ENCODE results near the gene C18orf32. TPM values are rescaled to one million over a fixed set of nuclear protein-coding genes. Genes with fewer than 3 reads are reported as not detected.

The C18orf32 gene
- total and polyA plus RNA-seq, 2 donors (not counting 3 experiments of a cell fraction or from before 2014, with no cell fraction given) = 20.4 to 27.4 TPM

DNA sequence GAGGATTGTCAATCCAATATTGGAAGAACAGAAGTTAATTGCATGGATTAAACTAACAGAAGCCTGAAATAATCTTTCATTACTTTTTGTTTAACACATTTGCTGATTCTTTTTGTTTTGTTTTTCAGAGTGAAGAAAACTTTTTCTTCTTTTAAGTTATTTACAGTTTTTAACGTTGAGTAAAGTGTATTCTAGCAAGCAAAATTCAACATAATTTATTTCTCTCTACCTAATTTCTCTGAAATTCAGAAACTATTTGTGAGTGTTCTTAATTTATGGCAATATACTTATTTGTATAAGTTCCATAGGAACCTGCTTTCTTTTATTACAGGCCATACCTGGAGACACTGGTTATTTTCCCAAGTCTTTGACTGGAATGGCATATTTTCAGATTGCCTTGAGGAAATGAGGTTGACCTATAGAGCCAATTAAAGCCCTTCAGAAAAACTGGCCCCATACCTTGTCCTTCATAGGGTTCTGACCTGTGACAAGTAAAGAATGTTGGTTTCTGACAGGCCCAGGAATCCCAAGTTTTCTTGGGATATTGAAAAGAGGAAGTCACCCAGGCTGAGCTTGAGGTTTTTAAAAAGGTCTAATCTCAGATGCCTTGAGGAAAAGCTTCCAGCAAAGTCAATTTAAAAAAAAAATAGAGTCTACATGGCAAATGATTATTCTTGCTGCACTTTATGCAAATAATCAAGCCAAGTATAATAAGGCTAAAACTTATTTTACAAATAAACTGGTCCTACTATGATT is 48.0 kb upstream of the C18orf32 start:
- BruUV-seq (replicated peaks) = no TSS peak
- dilution Hi-C loops (cut with MboI; ENCODE audit: extremely low pct_ligation_motif_present, low sequenced_read_pairs) (no loop called here), intact Hi-C loops (cut with micrococcal nuclease) (no loop called here)
- H3K4me2 ChIP-seq (ENCODE audit: insufficient read depth, low read length) = no peak overlapping the region
- H3K4me3 ChIP-seq (replicated peaks in 1 of 3; ENCODE audit: insufficient read depth in 1 of 3, low read depth in 1 of 3, low read length in 3 of 3) = no peak overlapping the region
- H3K4me1 ChIP-seq (ENCODE audit: control insufficient read depth, extremely low read depth, insufficient read depth, low read length) = no peaks in the 10 kb centered on the region
- no peaks in the 10 kb centered on the region for H3K36me3 ChIP-seq (ENCODE audit: control insufficient read depth in 2 of 2, extremely low read depth in 1 of 2, insufficient read depth in 2 of 2, low read length in 2 of 2)
- H4K20me1 ChIP-seq (replicated peaks; ENCODE audit: control insufficient read depth, extremely low read depth, insufficient read depth, low read length) = no peaks in the 10 kb centered on the region
- TF ChIP-seq POLR2AphosphoS5 (IDR thresholded peaks at IDR 0.05; ENCODE audit: insufficient read depth, low read depth, low read length) = no peak
- TF ChIP-seq GATA2 (IDR thresholded peaks at IDR 0.05; ENCODE audit: insufficient read depth, insufficient read length, low read depth, low read length) = no peak
- no peak for TF ChIP-seq POLR2A (IDR thresholded peaks at IDR 0.05; ENCODE audit: low read depth, low read length)
- TF ChIP-seq JUN (IDR thresholded peaks at IDR 0.05; ENCODE audit: borderline replicate concordance, insufficient read depth, insufficient read length, low read depth) = no peak
- TF ChIP-seq EZH2 (IDR thresholded peaks at IDR 0.05; ENCODE audit: borderline replicate concordance, low read depth, low read length, severe bottlenecking) = no peak
- FAIRE-seq = no peak
- H3K27ac ChIP-seq (ENCODE audit: insufficient read depth, low read depth, low read length) = no peak overlapping the region
- H3K9ac ChIP-seq (replicated peaks; ENCODE audit: extremely low read depth, insufficient read depth, low read length) = no peak overlapping the region
- no peak overlapping the region for H2AFZ ChIP-seq (ENCODE audit: low read depth, low read length)
- peaks cover 0 to 2% of the 10 kb centered on the region in 2 experiments for H3K27me3 ChIP-seq (ENCODE audit: control insufficient read depth in 2 of 2, insufficient read depth in 2 of 2, low read length in 2 of 2)
- DNase-seq (ENCODE audit: low read depth, low spot score) = no peak
- ChIA-PET POLR2A (no interaction called here), CTCF (interaction anchor here (1.1 to 1.9 kb wide), 2 partner anchors 24 to 25 kb away, joined by 3 to 7 read pairs; no protein-coding TSS in a partner anchor)
- H3K9me3 ChIP-seq (replicated peaks; ENCODE audit: control insufficient read depth, insufficient read depth, low read length) = no peaks in the 10 kb centered on the region
- no peaks in the 10 kb centered on the region for H3K79me2 ChIP-seq (ENCODE audit: control insufficient read depth, insufficient read depth, low read length)
- H3K9me1 ChIP-seq (replicated peaks; ENCODE audit: control insufficient read depth, extremely low read depth, insufficient read depth, low read length) = no peaks in the 10 kb centered on the region

GRCh38 chr18:49531678-49532153 is 44.7 kb upstream of the C18orf32 start:
- ChIA-PET CTCF (interaction anchor here (1.3 to 2.3 kb wide), 2 partner anchors 21 to 327 kb away, joined by 5 to 8 read pairs; no protein-coding TSS in a partner anchor), POLR2A (no interaction called here)
- H3K4me2 ChIP-seq (ENCODE audit: insufficient read depth, low read length) = no peak overlapping the region
- FAIRE-seq (no peak), DNase-seq (ENCODE audit: low read depth, low spot score) (no peak)
- no peaks in the 10 kb centered on the region for H3K9me1 ChIP-seq (replicated peaks; ENCODE audit: control insufficient read depth, extremely low read depth, insufficient read depth, low read length)
- H3K27ac ChIP-seq (ENCODE audit: insufficient read depth, low read depth, low read length) = no peak overlapping the region
- intact Hi-C loops (cut with micrococcal nuclease) = no loop called here
- peaks cover 0 to 3% of the 10 kb centered on the region in 2 experiments for H3K27me3 ChIP-seq (ENCODE audit: control insufficient read depth in 2 of 2, insufficient read depth in 2 of 2, low read length in 2 of 2)
- H2AFZ ChIP-seq (ENCODE audit: low read depth, low read length) = no peak overlapping the region
- no peaks in the 10 kb centered on the region for H3K4me1 ChIP-seq (ENCODE audit: control insufficient read depth, extremely low read depth, insufficient read depth, low read length)
- H3K36me3 ChIP-seq (ENCODE audit: control insufficient read depth in 2 of 2, extremely low read depth in 1 of 2, insufficient read depth in 2 of 2, low read length in 2 of 2) = no peaks in the 10 kb centered on the region
- H3K79me2 ChIP-seq (ENCODE audit: control insufficient read depth, insufficient read depth, low read length) = no peaks in the 10 kb centered on the region
- TF ChIP-seq CTCF (IDR thresholded peaks at IDR 0.05; ENCODE audit: extremely low read depth in 1 of 2, insufficient read depth in 1 of 2, low read depth in 1 of 2, low read length in 2 of 2) (no peak), POLR2AphosphoS5 (IDR thresholded peaks at IDR 0.05; ENCODE audit: insufficient read depth, low read depth, low read length) (no peak), EZH2 (IDR thresholded peaks at IDR 0.05; ENCODE audit: borderline replicate concordance, low read depth, low read length, severe bottlenecking) (no peak), JUN (IDR thresholded peaks at IDR 0.05; ENCODE audit: borderline replicate concordance, insufficient read depth, insufficient read length, low read depth) (no peak), MAX (IDR thresholded peaks at IDR 0.05; ENCODE audit: insufficient read depth, insufficient read length) (no peak), FOS (IDR thresholded peaks at IDR 0.05; ENCODE audit: borderline replicate concordance, insufficient read depth, low read length) (no peak), MYC (IDR thresholded peaks at IDR 0.05; ENCODE audit: low read depth, low read length) (no peak), GATA2 (IDR thresholded peaks at IDR 0.05; ENCODE audit: insufficient read depth, insufficient read length, low read depth, low read length) (no peak)
- H3K4me3 ChIP-seq (replicated peaks in 1 of 3; ENCODE audit: insufficient read depth in 1 of 3, low read depth in 1 of 3, low read length in 3 of 3) = no peak overlapping the region
- H3K9ac ChIP-seq (replicated peaks; ENCODE audit: extremely low read depth, insufficient read depth, low read length) = no peak overlapping the region
- H4K20me1 ChIP-seq (replicated peaks; ENCODE audit: control insufficient read depth, extremely low read depth, insufficient read depth, low read length) = no peaks in the 10 kb centered on the region
- BruUV-seq (replicated peaks) = no TSS peak
- H3K9me3 ChIP-seq (replicated peaks; ENCODE audit: control insufficient read depth, insufficient read depth, low read length) = no peaks in the 10 kb centered on the region
- dilution Hi-C loops (cut with MboI; ENCODE audit: extremely low pct_ligation_motif_present, low sequenced_read_pairs) = no loop called here

Data from endothelial cell of umbilical vein (primary cell).